ENCODE measurements around the gene TGFB3.

DNA sequence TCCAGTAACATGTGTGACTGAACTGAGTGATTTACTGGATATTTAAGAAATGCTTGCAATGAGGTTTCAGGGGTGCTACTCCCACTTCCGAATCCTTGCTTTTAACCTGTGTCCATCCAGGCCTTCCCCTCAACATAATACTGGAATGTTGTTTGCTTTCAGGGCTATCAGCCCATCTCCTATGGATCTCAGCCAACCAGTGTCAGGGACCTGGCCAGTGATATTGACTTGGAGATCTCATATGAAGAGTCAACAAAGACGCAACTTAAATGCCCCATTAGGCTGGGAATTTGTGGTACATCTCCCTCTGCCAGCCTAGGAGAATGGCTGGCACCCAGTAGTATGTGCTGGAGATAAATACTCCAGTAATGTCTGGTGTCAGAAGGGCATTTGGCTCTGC lies 2.9 kb upstream of the TGFB3 start:
- TF ChIP-seq GATA3 (IDR thresholded peaks at IDR 0.05; ENCODE audit: low read depth, low read length) (no peak), GATA2 (IDR thresholded peaks at IDR 0.05; ENCODE audit: low read depth, low read length) (peak; percentile 52; the same call in 1 of the 2 replicates)
